ENCODE results near the gene TRMO. TPM values are rescaled to one million over a fixed set of nuclear protein-coding genes. Genes with fewer than 3 reads are reported as not detected.

Gene TRMO
- total RNA-seq, 1 donor from 2014 or later, result 11.2 TPM

DNA sequence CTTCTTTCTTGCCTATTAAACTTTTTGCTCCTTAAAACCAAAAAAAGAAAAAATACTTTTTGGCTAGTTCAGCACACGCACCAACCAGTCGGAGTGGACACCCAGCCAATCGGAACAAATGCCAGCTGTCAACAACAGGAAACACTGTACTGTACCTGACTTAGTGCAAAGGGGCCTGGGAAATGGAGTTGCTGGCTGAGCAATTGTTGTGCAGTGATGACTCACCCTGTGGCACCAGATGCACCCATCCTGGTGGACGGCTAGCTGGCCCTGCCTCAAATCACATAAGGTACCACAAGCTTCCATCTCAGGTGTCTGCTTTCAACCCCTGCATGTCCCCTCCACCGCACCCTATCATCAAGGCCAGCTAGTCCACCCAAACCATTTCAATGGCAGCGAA lies 48.4 kb downstream of the TRMO start:
- no peak for DNase-seq
- H3K4me3 Mint-ChIP-seq (ENCODE audit: unreplicated experiment), result no peak overlapping the region
- H3K9me3 Mint-ChIP-seq (ENCODE audit: unreplicated experiment), result peaks cover 2% of the 10 kb centered on the region
- H3K27ac Mint-ChIP-seq (ENCODE audit: unreplicated experiment), result no peak overlapping the region
- H3K4me1 Mint-ChIP-seq (ENCODE audit: low read depth, unreplicated experiment), result no peaks in the 10 kb centered on the region
- H3K36me3 Mint-ChIP-seq (ENCODE audit: unreplicated experiment), result no peaks in the 10 kb centered on the region
- peaks cover 2% of the 10 kb centered on the region for H3K27me3 Mint-ChIP-seq (ENCODE audit: unreplicated experiment)
- TF ChIP-seq, protein P1, sequence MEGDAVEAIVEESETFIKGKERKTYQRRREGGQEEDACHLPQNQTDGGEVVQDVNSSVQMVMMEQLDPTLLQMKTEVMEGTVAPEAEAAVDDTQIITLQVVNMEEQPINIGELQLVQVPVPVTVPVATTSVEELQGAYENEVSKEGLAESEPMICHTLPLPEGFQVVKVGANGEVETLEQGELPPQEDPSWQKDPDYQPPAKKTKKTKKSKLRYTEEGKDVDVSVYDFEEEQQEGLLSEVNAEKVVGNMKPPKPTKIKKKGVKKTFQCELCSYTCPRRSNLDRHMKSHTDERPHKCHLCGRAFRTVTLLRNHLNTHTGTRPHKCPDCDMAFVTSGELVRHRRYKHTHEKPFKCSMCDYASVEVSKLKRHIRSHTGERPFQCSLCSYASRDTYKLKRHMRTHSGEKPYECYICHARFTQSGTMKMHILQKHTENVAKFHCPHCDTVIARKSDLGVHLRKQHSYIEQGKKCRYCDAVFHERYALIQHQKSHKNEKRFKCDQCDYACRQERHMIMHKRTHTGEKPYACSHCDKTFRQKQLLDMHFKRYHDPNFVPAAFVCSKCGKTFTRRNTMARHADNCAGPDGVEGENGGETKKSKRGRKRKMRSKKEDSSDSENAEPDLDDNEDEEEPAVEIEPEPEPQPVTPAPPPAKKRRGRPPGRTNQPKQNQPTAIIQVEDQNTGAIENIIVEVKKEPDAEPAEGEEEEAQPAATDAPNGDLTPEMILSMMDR (IDR thresholded peaks at IDR 0.05; ENCODE audit: partially characterized antibody, unreplicated experiment), result no peak

DNA sequence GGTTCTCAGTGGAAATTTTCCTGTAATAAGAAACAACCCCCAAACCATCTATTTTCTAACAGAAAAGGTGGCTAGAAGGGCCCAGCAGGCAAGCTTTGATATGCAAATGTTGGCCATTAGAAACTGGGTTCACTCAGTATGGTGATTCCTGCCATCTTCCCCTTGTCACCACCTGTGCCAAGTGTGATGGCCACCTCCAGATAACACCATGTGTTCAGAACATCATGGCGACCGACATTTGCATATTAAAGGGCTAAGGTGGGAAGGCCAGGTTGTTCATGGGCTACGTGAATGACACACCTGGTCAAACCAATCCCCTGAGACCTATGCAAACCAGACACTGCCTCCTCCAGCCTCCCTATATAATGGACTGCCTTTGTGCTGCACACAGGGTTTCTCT lies 48.9 kb downstream of the TRMO start:
- Mint-ChIP-seq H3K27me3 (ENCODE audit: unreplicated experiment) (peaks cover 2% of the 10 kb centered on the region), H3K4me3 (ENCODE audit: unreplicated experiment) (no peak overlapping the region), H3K4me1 (ENCODE audit: low read depth, unreplicated experiment) (no peaks in the 10 kb centered on the region), H3K9me3 (ENCODE audit: unreplicated experiment) (peaks cover 2% of the 10 kb centered on the region), H3K36me3 (ENCODE audit: unreplicated experiment) (no peaks in the 10 kb centered on the region), H3K27ac (ENCODE audit: unreplicated experiment) (no peak overlapping the region)
- DNase-seq, result no peak
- TF ChIP-seq, protein P1 (IDR thresholded peaks at IDR 0.05; ENCODE audit: partially characterized antibody, unreplicated experiment), result no peak

DNA sequence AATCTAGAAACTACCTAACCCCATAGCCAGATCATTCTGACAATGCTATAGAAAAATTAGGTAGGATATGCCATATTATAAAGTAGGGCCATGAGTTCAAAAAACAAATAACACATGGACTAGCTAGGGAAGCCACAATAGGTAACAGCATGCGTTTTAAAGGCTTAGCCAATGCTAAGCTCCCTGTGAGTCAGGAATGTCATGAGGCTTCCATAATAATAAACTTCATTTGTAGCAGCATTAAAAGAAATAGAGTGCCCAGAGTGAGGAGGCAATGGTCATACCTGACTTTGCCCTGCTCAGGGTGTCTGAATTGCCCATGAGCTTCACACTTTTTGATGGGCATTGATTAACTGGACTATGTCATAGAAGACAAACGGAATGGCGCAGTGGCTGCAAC lies 53.4 kb downstream of the TRMO start:
- peaks cover 2% of the 10 kb centered on the region for H3K9me3 Mint-ChIP-seq (ENCODE audit: unreplicated experiment)
- H3K27me3 Mint-ChIP-seq (ENCODE audit: unreplicated experiment), result no peaks in the 10 kb centered on the region
- TF ChIP-seq, protein P1 (IDR thresholded peaks at IDR 0.05; ENCODE audit: partially characterized antibody, unreplicated experiment), result no peak
- DNase-seq, result no peak
- no peaks in the 10 kb centered on the region for H3K4me1 Mint-ChIP-seq (ENCODE audit: low read depth, unreplicated experiment)
- no peaks in the 10 kb centered on the region for H3K36me3 Mint-ChIP-seq (ENCODE audit: unreplicated experiment)
- no peak overlapping the region for H3K4me3 Mint-ChIP-seq (ENCODE audit: unreplicated experiment)
- H3K27ac Mint-ChIP-seq (ENCODE audit: unreplicated experiment), result no peak overlapping the region

DNA sequence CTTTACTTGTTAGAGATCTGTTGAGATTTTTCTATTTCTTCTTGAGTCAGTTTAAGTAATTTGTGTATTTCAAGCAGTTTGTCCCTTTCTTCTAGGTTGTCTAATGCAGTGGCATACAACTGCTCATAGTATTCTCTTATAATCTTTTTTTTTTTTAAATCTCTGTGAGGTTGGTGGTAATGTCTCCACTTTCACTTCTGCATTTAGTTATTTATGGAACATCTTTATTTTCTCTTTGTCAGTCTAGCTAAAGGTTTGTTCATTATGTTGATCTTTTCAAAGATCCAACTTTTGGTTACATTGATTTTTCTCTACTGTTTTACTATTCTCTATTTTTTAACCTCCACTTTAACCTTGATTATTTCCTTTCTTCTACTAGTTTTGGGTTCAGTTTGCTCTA lies 55.5 kb downstream of the TRMO start:
- Mint-ChIP-seq H3K4me1 (ENCODE audit: low read depth, unreplicated experiment) (no peaks in the 10 kb centered on the region), H3K4me3 (ENCODE audit: unreplicated experiment) (no peak overlapping the region)
- TF ChIP-seq, protein P1 (IDR thresholded peaks at IDR 0.05; ENCODE audit: partially characterized antibody, unreplicated experiment), result no peak

DNA sequence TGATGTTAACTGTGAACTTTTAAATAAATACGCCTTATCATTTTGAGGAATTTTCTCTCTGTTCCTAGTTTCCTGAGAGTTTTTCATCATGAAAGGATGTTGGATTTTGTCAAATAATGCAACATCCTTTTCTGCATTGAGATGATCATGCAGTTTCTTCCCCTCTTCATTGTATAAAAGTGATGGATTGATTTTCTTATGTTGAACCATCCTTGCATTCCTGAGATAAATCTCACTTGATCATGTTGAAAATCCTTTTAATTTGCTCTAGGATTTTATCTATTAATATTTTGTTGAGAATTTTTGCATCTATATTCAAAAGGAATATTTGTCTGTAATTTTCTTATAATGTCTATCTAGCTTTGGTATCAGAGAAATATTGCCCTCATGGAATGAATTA lies 56.0 kb downstream of the TRMO start:
- H3K9me3 Mint-ChIP-seq (ENCODE audit: unreplicated experiment), result peaks cover 2% of the 10 kb centered on the region
- H3K27me3 Mint-ChIP-seq (ENCODE audit: unreplicated experiment), result no peaks in the 10 kb centered on the region
- no peak for DNase-seq
- no peak overlapping the region for H3K4me3 Mint-ChIP-seq (ENCODE audit: unreplicated experiment)
- no peak overlapping the region for H3K27ac Mint-ChIP-seq (ENCODE audit: unreplicated experiment)
- peaks cover under 1% of the 10 kb centered on the region for H3K36me3 Mint-ChIP-seq (ENCODE audit: unreplicated experiment)
- H3K4me1 Mint-ChIP-seq (ENCODE audit: low read depth, unreplicated experiment), result no peaks in the 10 kb centered on the region
- TF ChIP-seq, protein P1 (IDR thresholded peaks at IDR 0.05; ENCODE audit: partially characterized antibody, unreplicated experiment), result no peak

More for the DNA sequence above, 55.5 kb downstream of the TRMO start:
- Mint-ChIP-seq H3K27me3 (ENCODE audit: unreplicated experiment) (no peaks in the 10 kb centered on the region), H3K36me3 (ENCODE audit: unreplicated experiment) (no peaks in the 10 kb centered on the region), H3K9me3 (ENCODE audit: unreplicated experiment) (peaks cover 2% of the 10 kb centered on the region), H3K27ac (ENCODE audit: unreplicated experiment) (no peak overlapping the region)
- DNase-seq, result no peak

Data from glutamatergic neuron (in vitro differentiated cells).